GM12874 (cell line): ENCODE measurements around the gene ACOX1.

Source experiments
- TF ChIP-seq, protein P1 (sequence below): IDR thresholded peaks from 2 replicates; pipeline ENCODE4 v1.5.1; 2011; ENCODE audit warnings: low read depth, mild to moderate bottlenecking, control low read depth, low read length, moderate library complexity; ENCODE audit not compliant: insufficient read depth

The ACOX1 gene

DNA sequence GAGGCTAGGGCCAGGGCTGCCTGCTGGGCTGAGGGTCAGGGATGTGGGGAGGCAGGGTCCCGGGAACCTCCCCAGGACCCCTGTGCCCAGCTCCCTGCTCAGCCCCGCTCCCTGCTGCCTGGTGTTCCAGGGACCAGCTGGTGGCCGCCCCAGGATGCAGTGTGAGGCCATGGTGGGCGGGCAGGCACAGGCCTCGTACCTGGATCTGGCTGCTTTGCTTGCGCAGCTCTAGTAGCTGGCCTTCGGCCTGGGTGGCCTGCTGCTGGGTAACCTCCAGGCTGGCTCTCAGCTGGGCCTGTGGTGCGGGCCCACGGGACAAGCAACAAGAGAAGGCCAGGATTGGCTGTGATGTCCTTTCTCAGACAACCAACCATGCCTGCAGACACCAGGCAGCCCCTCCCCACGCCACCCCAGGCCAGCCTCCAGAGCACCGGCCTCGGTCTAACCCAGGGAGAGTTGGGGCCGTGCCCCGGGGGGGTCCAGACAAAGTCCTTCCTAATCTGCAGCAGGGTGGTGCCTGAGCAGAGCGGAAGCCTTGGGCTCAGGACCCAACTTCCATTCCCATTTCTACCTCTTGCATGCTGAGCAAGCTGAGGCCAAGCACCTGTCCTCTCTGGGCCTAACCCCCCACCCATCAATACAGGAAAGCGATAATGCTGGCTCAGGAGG is 86.3 kb downstream of the ACOX1 start:
- TF ChIP-seq, protein P1, sequence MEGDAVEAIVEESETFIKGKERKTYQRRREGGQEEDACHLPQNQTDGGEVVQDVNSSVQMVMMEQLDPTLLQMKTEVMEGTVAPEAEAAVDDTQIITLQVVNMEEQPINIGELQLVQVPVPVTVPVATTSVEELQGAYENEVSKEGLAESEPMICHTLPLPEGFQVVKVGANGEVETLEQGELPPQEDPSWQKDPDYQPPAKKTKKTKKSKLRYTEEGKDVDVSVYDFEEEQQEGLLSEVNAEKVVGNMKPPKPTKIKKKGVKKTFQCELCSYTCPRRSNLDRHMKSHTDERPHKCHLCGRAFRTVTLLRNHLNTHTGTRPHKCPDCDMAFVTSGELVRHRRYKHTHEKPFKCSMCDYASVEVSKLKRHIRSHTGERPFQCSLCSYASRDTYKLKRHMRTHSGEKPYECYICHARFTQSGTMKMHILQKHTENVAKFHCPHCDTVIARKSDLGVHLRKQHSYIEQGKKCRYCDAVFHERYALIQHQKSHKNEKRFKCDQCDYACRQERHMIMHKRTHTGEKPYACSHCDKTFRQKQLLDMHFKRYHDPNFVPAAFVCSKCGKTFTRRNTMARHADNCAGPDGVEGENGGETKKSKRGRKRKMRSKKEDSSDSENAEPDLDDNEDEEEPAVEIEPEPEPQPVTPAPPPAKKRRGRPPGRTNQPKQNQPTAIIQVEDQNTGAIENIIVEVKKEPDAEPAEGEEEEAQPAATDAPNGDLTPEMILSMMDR = no peak

DNA sequence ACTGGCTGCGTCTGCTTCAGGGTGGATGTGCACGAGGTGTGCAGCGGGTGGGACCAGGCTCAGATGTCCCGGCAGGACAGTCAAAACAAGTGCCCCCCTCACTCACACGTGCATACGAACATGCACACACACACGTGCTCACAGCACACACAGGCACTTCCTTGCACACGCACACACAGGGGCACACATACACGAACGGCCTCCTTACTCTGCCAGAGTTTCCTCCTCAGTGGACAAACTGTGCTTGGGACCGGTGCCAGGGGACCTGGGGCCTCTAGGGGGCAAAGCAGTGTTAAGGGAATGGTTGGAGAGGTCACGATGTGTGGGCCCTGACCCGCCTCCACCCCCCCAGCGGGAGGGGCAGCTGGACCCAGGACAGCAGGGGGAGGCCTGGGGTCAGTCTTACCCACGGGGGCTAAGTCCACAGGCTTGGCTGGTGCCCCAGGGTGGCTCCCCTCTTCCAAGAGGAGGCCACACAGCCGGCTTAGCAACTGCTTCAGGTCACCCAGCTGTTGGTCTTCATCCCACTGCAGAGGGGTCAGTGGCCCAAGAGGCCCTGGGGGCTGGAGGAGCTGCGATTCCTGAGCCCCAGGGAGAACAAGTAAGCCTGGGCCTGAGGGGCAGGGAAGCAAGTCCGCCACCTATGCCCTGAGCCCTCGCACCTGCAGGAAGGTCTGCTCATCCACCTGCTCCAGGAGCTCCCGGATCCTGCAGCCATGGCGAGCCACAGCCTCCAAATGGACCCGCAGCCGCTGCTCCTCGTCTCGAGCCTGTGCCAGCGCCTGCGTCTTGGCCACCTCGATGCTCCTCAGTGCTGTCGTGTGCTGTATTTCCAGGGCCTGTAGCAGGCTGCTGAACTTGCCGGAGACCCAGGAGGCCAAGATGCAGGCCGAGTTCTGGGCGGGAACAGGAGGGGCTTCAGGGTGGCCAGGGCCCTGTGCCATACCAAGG is 87.1 kb downstream of the ACOX1 start:
- TF ChIP-seq, protein P1 = no peak
